ENCODE data around the gene SPTAN1.

DNA sequence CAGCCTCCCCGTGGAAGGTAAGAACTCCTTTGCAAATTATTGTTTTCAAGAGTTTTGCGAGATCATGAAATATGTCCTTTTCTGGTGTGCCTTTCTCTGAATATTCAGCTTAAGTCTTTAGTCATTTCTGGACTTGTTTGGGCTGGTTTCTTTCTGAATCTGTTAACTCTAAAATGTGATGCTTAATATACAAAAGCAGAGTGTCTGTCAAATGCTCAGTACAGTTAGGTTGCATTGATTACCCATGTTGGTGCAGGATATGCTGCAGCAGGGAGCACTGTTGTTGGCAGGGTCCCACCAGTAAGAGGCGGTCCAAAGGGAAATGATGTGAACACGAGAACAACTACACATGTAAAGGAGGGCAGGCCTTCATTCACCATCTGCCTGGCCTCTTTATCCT, 47.7 kb downstream of the SPTAN1 start:
- TF ChIP-seq, protein P1, sequence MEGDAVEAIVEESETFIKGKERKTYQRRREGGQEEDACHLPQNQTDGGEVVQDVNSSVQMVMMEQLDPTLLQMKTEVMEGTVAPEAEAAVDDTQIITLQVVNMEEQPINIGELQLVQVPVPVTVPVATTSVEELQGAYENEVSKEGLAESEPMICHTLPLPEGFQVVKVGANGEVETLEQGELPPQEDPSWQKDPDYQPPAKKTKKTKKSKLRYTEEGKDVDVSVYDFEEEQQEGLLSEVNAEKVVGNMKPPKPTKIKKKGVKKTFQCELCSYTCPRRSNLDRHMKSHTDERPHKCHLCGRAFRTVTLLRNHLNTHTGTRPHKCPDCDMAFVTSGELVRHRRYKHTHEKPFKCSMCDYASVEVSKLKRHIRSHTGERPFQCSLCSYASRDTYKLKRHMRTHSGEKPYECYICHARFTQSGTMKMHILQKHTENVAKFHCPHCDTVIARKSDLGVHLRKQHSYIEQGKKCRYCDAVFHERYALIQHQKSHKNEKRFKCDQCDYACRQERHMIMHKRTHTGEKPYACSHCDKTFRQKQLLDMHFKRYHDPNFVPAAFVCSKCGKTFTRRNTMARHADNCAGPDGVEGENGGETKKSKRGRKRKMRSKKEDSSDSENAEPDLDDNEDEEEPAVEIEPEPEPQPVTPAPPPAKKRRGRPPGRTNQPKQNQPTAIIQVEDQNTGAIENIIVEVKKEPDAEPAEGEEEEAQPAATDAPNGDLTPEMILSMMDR (IDR thresholded peaks at IDR 0.05): no peak
- no peak for TF ChIP-seq POLR2A (IDR thresholded peaks at IDR 0.05)

Data from testis (tissue), 2 donors.